Measurements from ENCODE around the gene BRD7. TPM values are rescaled to one million over a fixed set of nuclear protein-coding genes. Genes with fewer than 3 reads are reported as not detected.

The BRD7 gene
- total and polyA plus RNA-seq, 10 donors: 39.2 to 69.7 (median 53.4) TPM

DNA sequence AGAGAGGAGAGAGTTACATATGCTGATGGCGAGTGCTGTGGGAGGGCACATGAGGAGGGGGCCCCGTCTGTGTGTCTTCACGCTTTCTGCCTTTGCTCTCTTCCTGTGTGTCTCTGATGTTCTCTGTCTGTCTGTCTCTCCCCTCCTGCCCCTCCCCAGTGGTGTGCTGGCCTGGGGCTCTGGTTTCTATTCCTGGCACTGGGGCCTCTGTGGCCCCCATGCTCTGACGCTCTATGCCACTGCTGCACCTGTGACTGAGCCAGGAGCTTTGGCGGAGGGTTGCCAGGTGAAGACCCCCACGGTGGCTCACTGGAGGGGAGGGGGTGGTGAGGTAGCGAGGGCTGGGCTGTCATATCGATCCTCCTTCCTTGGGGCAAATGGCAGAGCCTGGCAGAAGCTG is 24.6 kb upstream of the BRD7 start:
- Histone ChIP-seq H3K27me3 (replicated peaks in 1 of 7) (no peaks in the 10 kb centered on the region), H3K27ac (no peak overlapping the region), H3K4me1 (no peaks in the 10 kb centered on the region), H3K36me3 (no peaks in the 10 kb centered on the region), H3K4me3 (no peak overlapping the region), H3K9me3 (no peaks in the 10 kb centered on the region)
- TF ChIP-seq POLR2A (IDR thresholded peaks at IDR 0.05) (no peak), POLR2AphosphoS5 (IDR thresholded peaks at IDR 0.05) (no peak), CTCF (IDR thresholded peaks at IDR 0.05 in 8 of 11, conservative IDR thresholded peaks at IDR 0.05 in 3 of 11) (no peak)
- intact Hi-C loops (cut with DNase I; ENCODE audit: low total_unique reads): no loop called here
- WGBS, 5 donors: 48 to 59% (median 58%) methylated on average over 7 to 8 of the region's 8 CpGs
- no peak for DNase-seq

- 84 to 93% (median 89%) methylated on average over 30 of the region's 30 CpGs for WGBS, 5 donors
- Histone ChIP-seq H3K4me1 (no peaks in the 10 kb centered on the region), H3K27me3 (replicated peaks in 1 of 7) (peaks cover 0 to 12% (median 0%) of the 10 kb centered on the region in 7 donors), H3K36me3 (no peaks in the 10 kb centered on the region), H3K9me3 (no peaks in the 10 kb centered on the region), H3K4me3 (no peak overlapping the region), H3K27ac (no peak overlapping the region)
- no peak for TF ChIP-seq CTCF (IDR thresholded peaks at IDR 0.05 in 8 of 11, conservative IDR thresholded peaks at IDR 0.05 in 3 of 11)
- TF ChIP-seq POLR2AphosphoS5 (IDR thresholded peaks at IDR 0.05): no peak
- TF ChIP-seq POLR2A (IDR thresholded peaks at IDR 0.05): no peak
- intact Hi-C loops (cut with DNase I; ENCODE audit: low total_unique reads): no loop called here
- no peak for DNase-seq
Observed at GRCh38 chr16:50390914-50391716, 22.3 kb upstream of the BRD7 start.

DNA sequence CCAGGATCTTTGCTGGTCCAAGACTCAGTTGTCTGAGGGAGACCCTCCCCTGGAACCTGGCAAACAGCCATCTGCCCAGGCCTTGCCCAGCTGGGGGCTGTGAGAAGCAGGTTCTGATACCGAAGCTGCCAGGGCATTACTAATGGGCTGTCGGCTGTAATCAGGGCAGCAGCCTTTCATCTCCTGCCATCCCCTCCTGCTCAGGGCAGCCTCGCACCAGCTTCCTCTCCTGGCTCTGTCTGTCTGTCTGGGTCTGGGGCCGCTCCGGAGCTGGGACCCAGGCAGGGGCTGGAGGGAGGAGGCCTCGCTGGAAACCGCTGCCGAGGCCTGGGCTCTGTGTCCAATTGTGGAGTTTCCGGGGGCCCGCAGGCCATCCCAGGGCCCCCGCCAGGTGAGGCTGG is 21.6 kb upstream of the BRD7 start:
- DNase-seq: no peak
- Histone ChIP-seq H3K4me1 (no peaks in the 10 kb centered on the region), H3K27me3 (replicated peaks in 1 of 7) (peaks cover 0 to 13% (median 0%) of the 10 kb centered on the region in 7 donors), H3K4me3 (no peak overlapping the region), H3K9me3 (no peaks in the 10 kb centered on the region), H3K27ac (no peak overlapping the region), H3K36me3 (no peaks in the 10 kb centered on the region)
- intact Hi-C loops (cut with DNase I; ENCODE audit: low total_unique reads): no loop called here
- 80 to 93% (median 88%) methylated on average over 2 to 11 of the region's 11 CpGs for WGBS, 5 donors
- no peak for TF ChIP-seq POLR2A (IDR thresholded peaks at IDR 0.05)
- no peak for TF ChIP-seq CTCF (IDR thresholded peaks at IDR 0.05 in 8 of 11, conservative IDR thresholded peaks at IDR 0.05 in 3 of 11)

GRCh38 chr16:50389900-50390299 is 21.1 kb upstream of the BRD7 start:
- 82 to 100% (median 88%) methylated on average over 1 to 4 of the region's 4 CpGs; no CpG with 5 or more reads in 1 of the 5 donors for WGBS, 5 donors
- H3K9me3 ChIP-seq: no peaks in the 10 kb centered on the region
- H3K36me3 ChIP-seq: no peaks in the 10 kb centered on the region
- peaks cover 0 to 13% (median 0%) of the 10 kb centered on the region in 7 donors for H3K27me3 ChIP-seq (replicated peaks in 1 of 7)
- H3K27ac ChIP-seq: no peak overlapping the region
- no peak overlapping the region for H3K4me3 ChIP-seq
- no peaks in the 10 kb centered on the region for H3K4me1 ChIP-seq
- no peak for DNase-seq
- intact Hi-C loops (cut with DNase I; ENCODE audit: low total_unique reads): no loop called here
- TF ChIP-seq CTCF (IDR thresholded peaks at IDR 0.05 in 8 of 11, conservative IDR thresholded peaks at IDR 0.05 in 3 of 11): no peak
- TF ChIP-seq POLR2A (IDR thresholded peaks at IDR 0.05): no peak
- TF ChIP-seq POLR2AphosphoS5 (IDR thresholded peaks at IDR 0.05): no peak
